Bronchial epithelial cell (primary cell): ENCODE data around the gene TMEM176A. TPM values are rescaled to one million over a fixed set of nuclear protein-coding genes. Genes with fewer than 3 reads are reported as not detected.
A peak's percentile ranks its signal among the peaks of the same experiment; 100 is the strongest.

Experiments
- DNase-seq: peaks from one replicate; pipeline ENCODE4 v3.0.0-alpha.2; 2010; ENCODE audit warnings: low read depth
- FAIRE-seq: peaks from 2 replicates; lab custom pipeline; 2011; peaks lifted over from hg19 to GRCh38; lab: Jason Lieb, UNC
- H3K27me3 ChIP-seq: 2 replicates; pipeline ENCODE4 v1.5.1; 2011; ENCODE audit warnings: low read length; ENCODE audit not compliant: control insufficient read depth, insufficient read depth
- H3K36me3 ChIP-seq: 2 replicates; pipeline ENCODE4 v1.5.1; 2011; ENCODE audit warnings: low read length; ENCODE audit not compliant: control insufficient read depth, insufficient read depth
- H3K4me3 ChIP-seq: 2 replicates; pipeline ENCODE4 v1.5.1; 2011; ENCODE audit warnings: mild to moderate bottlenecking, low read depth, low read length, control low read depth
- total RNA-seq: library from RNA; depleted of rRNA; stranded (reverse); fragments of >200 nt; gene quantifications from 2 replicates; pipeline ENCODE4 v1.2.1, GENCODE V29; 2014
- TF ChIP-seq, protein P1 (sequence below): IDR thresholded peaks from 2 replicates; pipeline ENCODE4 v1.5.1; 2011; ENCODE audit warnings: mild to moderate bottlenecking, moderate library complexity, low read length, control low read depth, inconsistent platforms; ENCODE audit not compliant: insufficient read depth, severe bottlenecking

Gene TMEM176A
- total RNA-seq, 1 donor from 2014 or later, result 0.79 TPM

DNA sequence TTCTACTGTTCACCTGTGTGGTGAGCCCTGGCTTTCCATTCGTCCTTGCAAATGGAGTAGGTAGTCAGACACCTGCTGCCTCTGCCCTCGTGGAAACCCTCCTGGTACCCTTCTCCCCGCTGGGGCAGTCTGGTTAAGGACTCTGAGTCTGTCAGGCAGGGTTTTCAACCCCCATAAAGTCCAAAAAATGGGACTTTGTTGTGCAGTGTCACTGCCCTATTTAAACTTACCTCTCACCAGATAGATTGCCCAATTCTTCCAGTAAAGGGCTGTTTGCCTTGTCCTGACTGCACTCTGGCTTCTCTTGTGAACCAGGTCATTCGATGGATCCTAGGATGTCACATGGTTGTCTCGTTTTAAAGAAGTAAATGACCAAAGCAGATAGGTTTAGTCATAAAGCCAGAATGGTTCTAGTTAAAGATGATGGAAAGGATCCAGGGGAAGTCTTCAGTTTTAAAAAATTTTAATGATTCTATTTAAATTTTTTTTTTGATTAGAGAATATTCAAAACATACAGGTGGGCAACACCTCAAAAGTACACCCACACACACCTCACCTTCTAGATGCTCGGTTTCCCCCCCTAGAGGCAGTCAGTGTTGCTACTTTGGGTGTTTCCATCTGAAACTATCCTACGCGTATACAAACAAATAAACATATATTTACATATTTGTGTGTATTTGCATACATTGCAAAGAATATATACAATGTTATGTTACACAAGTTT, 22.4 kb upstream of the TMEM176A start:
- no peak for FAIRE-seq
- Histone ChIP-seq H3K27me3 (no peaks in the 10 kb centered on the region), H3K4me3 (no peak overlapping the region), H3K36me3 (no peaks in the 10 kb centered on the region)
- no peak for DNase-seq
- TF ChIP-seq, protein P1, sequence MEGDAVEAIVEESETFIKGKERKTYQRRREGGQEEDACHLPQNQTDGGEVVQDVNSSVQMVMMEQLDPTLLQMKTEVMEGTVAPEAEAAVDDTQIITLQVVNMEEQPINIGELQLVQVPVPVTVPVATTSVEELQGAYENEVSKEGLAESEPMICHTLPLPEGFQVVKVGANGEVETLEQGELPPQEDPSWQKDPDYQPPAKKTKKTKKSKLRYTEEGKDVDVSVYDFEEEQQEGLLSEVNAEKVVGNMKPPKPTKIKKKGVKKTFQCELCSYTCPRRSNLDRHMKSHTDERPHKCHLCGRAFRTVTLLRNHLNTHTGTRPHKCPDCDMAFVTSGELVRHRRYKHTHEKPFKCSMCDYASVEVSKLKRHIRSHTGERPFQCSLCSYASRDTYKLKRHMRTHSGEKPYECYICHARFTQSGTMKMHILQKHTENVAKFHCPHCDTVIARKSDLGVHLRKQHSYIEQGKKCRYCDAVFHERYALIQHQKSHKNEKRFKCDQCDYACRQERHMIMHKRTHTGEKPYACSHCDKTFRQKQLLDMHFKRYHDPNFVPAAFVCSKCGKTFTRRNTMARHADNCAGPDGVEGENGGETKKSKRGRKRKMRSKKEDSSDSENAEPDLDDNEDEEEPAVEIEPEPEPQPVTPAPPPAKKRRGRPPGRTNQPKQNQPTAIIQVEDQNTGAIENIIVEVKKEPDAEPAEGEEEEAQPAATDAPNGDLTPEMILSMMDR, result no peak

DNA sequence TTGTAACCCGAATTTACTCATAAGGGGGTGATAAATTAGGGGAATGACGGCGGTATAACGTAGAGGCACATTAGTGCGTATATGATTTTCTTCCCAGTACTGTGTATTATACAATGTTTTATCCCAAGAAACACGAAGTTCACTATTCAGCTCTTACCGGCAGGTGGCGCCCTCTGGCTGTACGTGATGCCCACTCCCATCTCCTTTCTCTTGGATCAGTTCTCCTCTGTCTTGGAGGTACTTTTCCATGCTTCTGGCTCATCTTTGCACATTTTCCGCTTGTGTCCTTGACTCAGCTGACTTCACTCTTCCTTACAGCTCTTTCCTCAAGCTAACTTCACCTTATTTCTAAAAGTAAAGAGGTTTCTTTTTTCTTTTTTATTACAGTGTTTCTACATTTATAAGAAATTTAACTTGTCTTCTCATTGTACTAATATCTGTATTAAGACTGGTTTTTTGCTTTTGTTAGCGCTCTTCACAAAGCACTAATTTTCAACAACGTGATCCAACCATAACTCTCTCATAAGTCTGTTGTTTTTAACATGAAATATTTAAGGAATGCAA, 21.7 kb upstream of the TMEM176A start:
- TF ChIP-seq, protein P1, result peak; percentile 81
- no peaks in the 10 kb centered on the region for H3K36me3 ChIP-seq
- FAIRE-seq, result peak; percentile 40
- no peaks in the 10 kb centered on the region for H3K27me3 ChIP-seq
- DNase-seq, result peak; percentile 55
- H3K4me3 ChIP-seq, result no peak overlapping the region

DNA sequence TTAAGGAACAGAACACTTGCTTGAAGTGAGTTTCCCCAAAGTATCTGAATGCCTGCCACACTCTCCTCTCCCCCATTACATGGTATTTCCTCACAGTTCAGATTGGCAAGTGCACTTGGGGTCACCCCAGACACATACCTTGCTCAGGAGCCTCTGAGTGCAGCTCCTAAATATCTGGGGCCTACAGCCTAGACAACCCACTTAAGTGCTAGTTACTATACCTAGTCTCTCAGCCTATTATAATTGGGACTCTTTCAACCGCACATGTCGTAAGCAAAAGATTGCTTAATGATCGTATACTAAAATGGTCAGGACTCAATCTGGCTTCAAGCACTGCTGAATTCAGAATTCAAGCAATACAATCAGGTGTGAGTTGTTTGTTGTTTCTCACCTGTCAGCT, 20.3 kb upstream of the TMEM176A start:
- no peak for DNase-seq
- H3K27me3 ChIP-seq, result no peaks in the 10 kb centered on the region
- no peak for FAIRE-seq
- H3K4me3 ChIP-seq, result no peak overlapping the region
- TF ChIP-seq, protein P1, result no peak
- H3K36me3 ChIP-seq, result no peaks in the 10 kb centered on the region

DNA sequence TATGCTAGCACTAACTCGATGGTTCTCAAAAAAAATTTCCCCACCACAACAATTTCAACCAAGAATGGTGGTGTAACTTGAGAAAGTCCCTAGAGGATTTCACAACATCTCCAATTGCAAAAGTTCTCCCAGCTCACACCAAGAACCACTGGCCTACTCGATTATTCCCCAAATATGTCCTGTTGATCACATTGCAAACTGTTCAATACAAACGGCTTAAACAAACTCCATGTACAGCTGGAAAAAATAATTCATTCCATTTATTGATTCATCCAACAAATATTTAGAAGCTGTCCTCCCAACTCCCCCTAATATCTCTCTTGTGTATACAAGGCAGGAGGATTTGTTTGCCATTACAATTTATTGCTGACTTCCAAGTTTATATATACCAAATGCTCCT, 19.5 kb upstream of the TMEM176A start:
- TF ChIP-seq, protein P1, result no peak
- Histone ChIP-seq H3K4me3 (no peak overlapping the region), H3K27me3 (no peaks in the 10 kb centered on the region), H3K36me3 (no peaks in the 10 kb centered on the region)
- FAIRE-seq (no peak), DNase-seq (peak; percentile 11)

DNA sequence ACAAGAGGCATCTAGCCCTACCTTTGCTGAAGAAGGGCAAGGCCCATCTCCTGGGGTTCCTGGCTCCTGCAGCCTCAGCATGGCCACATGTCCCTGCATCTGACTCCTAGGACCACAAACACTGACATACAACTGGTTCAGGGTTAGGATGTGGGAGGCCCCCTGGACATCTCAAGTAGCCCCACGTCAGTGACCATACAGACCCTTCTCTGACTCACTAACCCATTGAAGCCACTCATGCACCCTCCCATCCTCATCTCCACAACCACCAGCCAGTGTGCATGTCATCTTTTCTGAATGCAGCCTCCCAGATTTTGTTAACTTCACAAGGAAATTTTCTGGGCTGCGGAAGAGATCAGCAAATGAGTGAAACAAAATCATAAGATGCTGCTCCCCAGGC, 18.6 kb upstream of the TMEM176A start:
- Histone ChIP-seq H3K4me3 (no peak overlapping the region), H3K27me3 (no peaks in the 10 kb centered on the region), H3K36me3 (no peaks in the 10 kb centered on the region)
- FAIRE-seq (no peak), DNase-seq (no peak)
- TF ChIP-seq, protein P1, result no peak
